Activated T-cell treated with anti-CD3 and anti-CD28 coated beads, Interleukin-2, amount 50 U/mL, for 4 hours (primary cell): ENCODE measurements around the gene RECQL5. TPM values are rescaled to one million over a fixed set of nuclear protein-coding genes. Genes with fewer than 3 reads are reported as not detected.
"Not testable (repeated sequence)": the region's sequence is repeated elsewhere in the genome, so short reads cannot be mapped to it uniquely, and the experiment has no call there.

Experiments used
- ATAC-seq, 2 donors: fragments of 200-7000 bp; cut with Tn5 transposase; one replicate each; pipeline ENCODE4 v1.10.0; 2021
- DNase-seq: peaks from one replicate; pipeline ENCODE4 v3.0.0-alpha.2; 2020
- H3K27me3 Mint-ChIP-seq: one replicate; pipeline ENCODE4 v1.8.0; 2021; ENCODE audit warnings: low read depth, mixed read lengths
- H3K36me3 Mint-ChIP-seq: one replicate; pipeline ENCODE4 v1.8.0; 2022; ENCODE audit warnings: mixed read lengths; ENCODE audit not compliant: insufficient read depth
- H3K4me1 Mint-ChIP-seq: one replicate; pipeline ENCODE4 v1.8.0; 2021; ENCODE audit warnings: low read depth, mixed read lengths
- H3K4me3 Mint-ChIP-seq: one replicate; pipeline ENCODE4 v1.8.0; 2021; ENCODE audit warnings: mild to moderate bottlenecking, moderate library complexity, mixed read lengths
- H3K9me3 Mint-ChIP-seq: one replicate; pipeline ENCODE4 v1.8.0; 2021; ENCODE audit warnings: mixed read lengths
- total RNA-seq, 3 donors: library from RNA; stranded (reverse); gene quantifications; one replicate each; pipeline ENCODE4 v1.2.1, GENCODE V29; 2021

The RECQL5 gene
- total RNA-seq, 3 donors from 2014 or later: 20.7 to 26.1 (median 21.8) TPM

- ATAC-seq: no peak
- DNase-seq: no peak
- H3K27me3 Mint-ChIP-seq: no peaks in the 10 kb centered on the region
- no peak overlapping the region for H3K4me3 Mint-ChIP-seq
- peaks cover 6% of the 10 kb centered on the region for H3K4me1 Mint-ChIP-seq
- H3K36me3 Mint-ChIP-seq: peaks cover 19% of the 10 kb centered on the region
- no peaks in the 10 kb centered on the region for H3K9me3 Mint-ChIP-seq
These were observed 19.0 kb downstream of the RECQL5 start for GRCh38 chr17:75647921-75648320.

GRCh38 chr17:75647061-75647460 is 19.9 kb downstream of the RECQL5 start:
- no peak for DNase-seq
- Mint-ChIP-seq H3K9me3 (no peaks in the 10 kb centered on the region), H3K27me3 (no peaks in the 10 kb centered on the region), H3K4me3 (no peak overlapping the region), H3K36me3 (peaks cover 17% of the 10 kb centered on the region), H3K4me1 (peaks cover 6% of the 10 kb centered on the region)
- ATAC-seq: no peak

DNA sequence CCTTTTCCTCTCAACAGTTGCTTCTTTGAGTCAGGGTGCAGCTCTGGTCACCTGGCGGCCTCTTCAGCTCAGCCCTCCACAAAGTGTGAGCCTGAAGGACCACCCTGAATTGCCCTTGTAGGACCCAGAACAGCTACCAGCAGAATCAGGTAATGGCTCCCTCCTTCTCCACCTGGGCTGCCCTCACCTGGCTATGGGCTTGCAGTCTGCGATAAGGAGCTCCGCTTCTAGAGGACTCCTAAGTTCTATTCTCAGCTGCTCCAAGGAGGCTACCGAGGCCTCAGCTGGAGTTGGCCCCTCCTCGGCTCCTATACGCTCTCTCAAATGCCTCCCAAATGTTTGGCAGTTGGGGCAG is 20.3 kb downstream of the RECQL5 start:
- DNase-seq (no peak), ATAC-seq (no peak)
- peaks cover 17% of the 10 kb centered on the region for H3K36me3 Mint-ChIP-seq
- no peaks in the 10 kb centered on the region for H3K9me3 Mint-ChIP-seq
- H3K27me3 Mint-ChIP-seq: no peaks in the 10 kb centered on the region
- H3K4me1 Mint-ChIP-seq: peaks cover 6% of the 10 kb centered on the region
- H3K4me3 Mint-ChIP-seq: no peak overlapping the region

GRCh38 chr17:75645889-75646637 is 20.9 kb downstream of the RECQL5 start:
- no peak overlapping the region for H3K4me3 Mint-ChIP-seq
- no peaks in the 10 kb centered on the region for H3K9me3 Mint-ChIP-seq

DNA sequence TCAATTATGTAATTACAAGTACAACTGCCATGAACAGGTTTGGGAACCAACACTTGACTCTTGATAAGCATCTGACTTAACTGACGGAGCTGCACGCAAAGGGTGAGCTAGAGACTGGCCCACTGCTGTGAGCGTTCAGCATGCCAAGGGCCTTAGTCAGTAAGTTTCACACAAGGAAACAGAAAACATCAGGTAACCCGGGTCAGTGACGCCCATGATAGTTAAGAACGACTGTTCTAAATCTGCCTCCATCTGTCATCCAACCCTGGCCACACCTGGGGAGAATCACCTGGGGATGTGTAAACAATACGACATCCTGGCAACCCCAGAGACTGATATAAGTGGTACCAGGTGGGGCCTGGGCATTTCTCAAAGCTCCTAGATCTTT is 21.5 kb downstream of the RECQL5 start:
- no peaks in the 10 kb centered on the region for H3K9me3 Mint-ChIP-seq
- ATAC-seq (no peak), DNase-seq (no peak)
- peaks cover 11% of the 10 kb centered on the region for H3K36me3 Mint-ChIP-seq
- no peaks in the 10 kb centered on the region for H3K27me3 Mint-ChIP-seq
- H3K4me1 Mint-ChIP-seq: peaks cover 6% of the 10 kb centered on the region
- H3K4me3 Mint-ChIP-seq: no peak overlapping the region

More at GRCh38 chr17:75645889-75646637, 20.9 kb downstream of the RECQL5 start:
- no peak for DNase-seq
- ATAC-seq: peak; percentile 61 to 71
- Mint-ChIP-seq H3K36me3 (peaks cover 16% of the 10 kb centered on the region), H3K4me1 (peaks cover 6% of the 10 kb centered on the region), H3K27me3 (no peaks in the 10 kb centered on the region)

DNA sequence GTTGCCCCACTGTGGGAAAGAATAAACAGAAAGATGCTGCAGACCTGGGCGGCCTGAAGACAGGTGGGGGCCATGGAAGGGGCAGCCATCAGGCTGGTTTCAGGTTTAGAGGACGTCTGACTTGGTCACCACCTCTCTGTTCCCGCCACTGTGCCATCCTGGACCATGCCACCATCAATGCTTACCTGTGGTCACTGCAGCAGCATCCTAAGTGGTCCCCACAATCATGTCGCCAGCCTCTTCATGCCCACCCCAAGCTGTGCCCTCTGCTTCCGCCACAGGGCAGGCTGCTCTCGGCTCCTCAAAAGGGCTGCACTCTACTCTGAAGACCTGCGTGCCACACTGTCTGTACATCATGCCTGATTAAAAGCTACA is 23.3 kb downstream of the RECQL5 start:
- ATAC-seq: no peak
- H3K4me3 Mint-ChIP-seq: no peak overlapping the region
- no peak for DNase-seq
- H3K36me3 Mint-ChIP-seq: no peaks in the 10 kb centered on the region
- H3K9me3 Mint-ChIP-seq: no peaks in the 10 kb centered on the region
- peaks cover 6% of the 10 kb centered on the region for H3K4me1 Mint-ChIP-seq
- no peaks in the 10 kb centered on the region for H3K27me3 Mint-ChIP-seq

- Mint-ChIP-seq H3K9me3 (no peaks in the 10 kb centered on the region), H3K4me3 (no peak overlapping the region), H3K4me1 (peaks cover 6% of the 10 kb centered on the region), H3K36me3 (no peaks in the 10 kb centered on the region), H3K27me3 (no peaks in the 10 kb centered on the region)
- no peak for DNase-seq
- ATAC-seq: no peak
These were observed 23.9 kb downstream of the RECQL5 start for GRCh38 chr17:75642784-75643642.

DNA sequence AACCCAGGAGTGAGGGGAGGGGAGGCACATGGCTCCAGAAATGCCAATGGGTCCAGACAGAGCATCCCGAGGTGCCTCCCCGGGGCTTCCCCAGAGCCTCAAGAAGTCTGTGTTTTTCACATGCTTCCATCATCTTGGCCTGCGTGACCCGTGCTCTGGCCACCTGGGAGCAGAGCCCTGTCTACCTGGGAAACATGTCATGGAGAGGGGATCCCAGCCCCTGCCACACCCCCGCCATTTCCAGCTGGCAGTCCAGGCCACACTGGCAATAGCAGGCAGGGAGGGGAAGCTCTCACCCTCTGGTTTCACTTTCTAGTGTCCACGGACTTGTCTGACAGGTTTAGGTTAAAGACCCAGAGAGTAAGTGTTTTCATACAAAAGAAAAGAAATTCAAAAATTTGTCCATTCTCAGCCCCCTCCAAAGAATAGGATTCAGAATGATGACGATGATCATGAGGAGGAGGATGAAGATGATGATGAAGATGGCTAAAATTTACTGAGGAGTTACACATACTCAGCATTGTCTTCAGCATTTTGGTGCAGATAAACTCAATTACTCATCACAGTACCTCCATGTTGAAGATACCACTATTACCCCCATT is 24.7 kb downstream of the RECQL5 start:
- no peak for DNase-seq
- no peaks in the 10 kb centered on the region for H3K9me3 Mint-ChIP-seq
- H3K4me3 Mint-ChIP-seq: no peak overlapping the region
- H3K36me3 Mint-ChIP-seq: no peaks in the 10 kb centered on the region
- H3K27me3 Mint-ChIP-seq: no peaks in the 10 kb centered on the region
- peaks cover 6% of the 10 kb centered on the region for H3K4me1 Mint-ChIP-seq
- no peak for ATAC-seq

DNA sequence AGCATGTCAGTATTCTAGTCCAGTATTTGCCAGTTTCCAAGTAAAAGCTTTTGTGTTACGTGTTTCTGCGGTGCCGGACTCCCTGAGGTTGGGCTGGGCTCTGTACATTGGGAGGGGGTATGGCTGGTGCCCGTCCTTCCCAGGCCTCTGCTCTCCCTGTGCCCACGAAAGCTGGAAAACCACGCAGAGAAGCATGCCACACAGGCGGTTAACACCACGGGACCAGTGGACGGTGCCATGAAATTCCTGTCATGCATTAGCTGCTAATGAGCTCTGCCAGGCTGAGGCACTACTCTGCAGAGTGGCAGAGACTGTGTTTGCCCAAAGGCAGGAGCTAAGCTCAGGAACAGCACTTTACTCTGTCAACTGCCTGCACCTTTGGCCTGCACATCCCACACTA is 25.6 kb downstream of the RECQL5 start:
- Mint-ChIP-seq H3K9me3 (no peaks in the 10 kb centered on the region), H3K27me3 (no peaks in the 10 kb centered on the region), H3K4me3 (no peak overlapping the region), H3K4me1 (peaks cover 3% of the 10 kb centered on the region), H3K36me3 (no peaks in the 10 kb centered on the region)
- ATAC-seq (no peak), DNase-seq (no peak)

- DNase-seq: no peak
- Mint-ChIP-seq H3K36me3 (no peaks in the 10 kb centered on the region), H3K9me3 (no peaks in the 10 kb centered on the region), H3K4me1 (no peaks in the 10 kb centered on the region), H3K27me3 (no peaks in the 10 kb centered on the region), H3K4me3 (no peak overlapping the region)
- ATAC-seq: no peak
These were observed 26.3 kb downstream of the RECQL5 start for GRCh38 chr17:75640556-75641119.

DNA sequence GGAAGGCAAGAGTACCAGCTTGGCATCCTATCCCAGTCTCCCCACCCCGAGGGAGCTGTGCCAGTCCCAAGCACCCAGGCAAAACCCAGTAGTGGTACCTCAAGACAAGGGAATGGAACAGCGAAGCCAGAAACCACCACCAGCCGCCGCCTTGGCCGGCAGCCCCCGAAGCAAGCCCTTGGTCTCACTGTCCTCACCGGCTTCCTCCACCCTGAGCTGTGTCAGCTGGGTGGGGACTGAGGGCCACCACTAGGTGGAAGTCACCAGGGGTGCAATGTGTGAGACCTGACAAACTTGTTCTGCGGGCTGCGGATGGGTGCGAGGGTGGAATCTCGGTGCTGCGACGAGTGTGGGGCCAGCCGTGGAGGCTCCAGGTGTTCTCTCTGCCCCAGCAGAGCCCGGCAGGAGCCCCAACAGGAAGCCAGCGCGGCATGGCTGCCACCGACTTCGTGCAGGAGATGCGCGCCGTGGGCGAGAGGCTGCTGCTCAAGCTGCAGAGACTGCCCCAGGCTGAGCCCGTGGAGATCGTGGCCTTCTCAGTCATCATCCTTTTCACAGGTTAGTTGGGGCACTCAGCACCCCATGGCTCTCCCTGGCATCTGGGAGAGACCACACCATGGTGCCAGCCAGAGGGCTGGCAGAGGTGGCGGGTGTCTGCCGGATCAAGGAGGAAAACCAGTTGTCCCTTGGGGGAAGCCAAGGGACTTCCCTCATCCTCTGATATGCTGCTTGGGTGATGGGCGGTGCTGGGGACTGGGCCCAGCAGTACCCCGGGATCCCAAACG is 27.0 kb downstream of the RECQL5 start:
- no peak for DNase-seq
- Mint-ChIP-seq H3K9me3 (no peaks in the 10 kb centered on the region), H3K36me3 (no peaks in the 10 kb centered on the region), H3K4me3 (no peak overlapping the region), H3K27me3 (no peaks in the 10 kb centered on the region), H3K4me1 (no peaks in the 10 kb centered on the region)
- ATAC-seq: no peak

DNA sequence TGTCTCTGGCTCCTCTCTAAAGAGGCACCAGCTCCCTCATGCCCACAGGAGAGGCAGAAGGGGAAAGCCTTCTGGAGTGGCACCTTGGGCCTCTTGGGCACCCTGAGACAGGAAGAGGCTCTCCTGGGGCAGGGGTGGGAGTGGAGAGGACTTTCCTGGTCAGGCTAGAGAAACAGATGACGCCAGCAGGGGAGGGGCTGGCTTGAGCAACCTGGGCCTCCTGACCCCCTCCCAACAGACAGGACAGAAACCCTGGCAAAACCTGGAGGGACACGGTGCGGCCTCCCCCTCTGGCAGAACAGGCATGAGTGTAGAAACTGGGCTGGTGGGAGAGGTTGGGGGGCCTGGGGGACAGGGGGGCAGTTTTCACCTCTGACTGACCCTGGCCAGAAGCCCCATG is 27.6 kb downstream of the RECQL5 start:
- no peak overlapping the region for H3K4me3 Mint-ChIP-seq
- no peaks in the 10 kb centered on the region for H3K27me3 Mint-ChIP-seq
- no peaks in the 10 kb centered on the region for H3K4me1 Mint-ChIP-seq
- no peaks in the 10 kb centered on the region for H3K9me3 Mint-ChIP-seq
- DNase-seq (no peak), ATAC-seq (no peak)
- H3K36me3 Mint-ChIP-seq: no peaks in the 10 kb centered on the region

- Mint-ChIP-seq H3K9me3 (no peaks in the 10 kb centered on the region), H3K4me1 (peaks cover 1% of the 10 kb centered on the region), H3K27me3 (no peaks in the 10 kb centered on the region), H3K4me3 (no peak overlapping the region), H3K36me3 (no peaks in the 10 kb centered on the region)
- DNase-seq: no peak
- no peak for ATAC-seq
These were observed 28.1 kb downstream of the RECQL5 start for GRCh38 chr17:75638893-75639292.

DNA sequence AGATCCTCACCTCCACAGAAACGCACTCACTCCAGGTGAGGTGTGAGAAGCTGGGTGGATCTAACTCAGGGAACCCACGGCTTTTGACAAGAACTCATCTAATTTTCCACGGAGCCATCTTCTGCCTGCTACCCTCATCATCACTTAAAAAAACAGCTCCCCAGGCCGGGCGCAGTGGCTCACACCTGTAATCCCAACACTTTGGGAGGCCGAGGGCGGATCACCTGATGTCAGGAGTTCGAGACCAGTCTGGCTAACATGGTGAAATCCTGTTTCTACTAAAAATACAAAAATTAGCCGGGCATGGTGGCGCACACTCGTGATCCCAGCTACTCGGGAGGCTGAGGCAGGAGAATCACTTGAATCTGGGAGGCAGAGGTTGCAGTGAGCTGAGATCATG is 28.9 kb downstream of the RECQL5 start:
- H3K27me3 Mint-ChIP-seq, H3K4me3 Mint-ChIP-seq, H3K4me1 Mint-ChIP-seq, H3K36me3 Mint-ChIP-seq, H3K9me3 Mint-ChIP-seq, DNase-seq, ATAC-seq: not testable (repeated sequence)
